ENCODE data around the gene MSH2.
"Not testable (repeated sequence)": the region's sequence is repeated elsewhere in the genome, so short reads cannot be mapped to it uniquely, and the experiment has no call there.

The MSH2 gene

GRCh38 chr2:47360927-47361326 lies 42.0 kb upstream of the MSH2 start:
- no peak for TF ChIP-seq CTCF (IDR thresholded peaks at IDR 0.05; ENCODE audit: control insufficient read depth, extremely low read depth, insufficient read depth)
- H3K4me3 ChIP-seq (ENCODE audit: low read depth, low read length) = no peak overlapping the region
- no peak for DNase-seq (ENCODE audit: low read depth)

GRCh38 chr2:47361505-47362229 lies 41.3 kb upstream of the MSH2 start:
- not testable (repeated sequence) for H3K4me3 ChIP-seq (ENCODE audit: low read depth, low read length); DNase-seq (ENCODE audit: low read depth)

- no peak overlapping the region for H3K4me3 ChIP-seq (ENCODE audit: low read depth, low read length)
- no peak for DNase-seq (ENCODE audit: low read depth)
- no peak for TF ChIP-seq CTCF (IDR thresholded peaks at IDR 0.05; ENCODE audit: control insufficient read depth, extremely low read depth, insufficient read depth)
These were observed 29.2 kb upstream of the MSH2 start for GRCh38 chr2:47373747-47374146.

GRCh38 chr2:47375307-47375706 lies 27.6 kb upstream of the MSH2 start:
- no peak for DNase-seq (ENCODE audit: low read depth)
- no peak overlapping the region for H3K4me3 ChIP-seq (ENCODE audit: low read depth, low read length)
- TF ChIP-seq CTCF (IDR thresholded peaks at IDR 0.05; ENCODE audit: control insufficient read depth, extremely low read depth, insufficient read depth) = no peak

- no peak overlapping the region for H3K4me3 ChIP-seq (ENCODE audit: low read depth, low read length)
- no peak for TF ChIP-seq CTCF (IDR thresholded peaks at IDR 0.05; ENCODE audit: control insufficient read depth, extremely low read depth, insufficient read depth)
- peak; percentile 60 for DNase-seq (ENCODE audit: low read depth)
These were observed 23.6 kb upstream of the MSH2 start for GRCh38 chr2:47379384-47379783.

GRCh38 chr2:47381408-47381807 lies 21.5 kb upstream of the MSH2 start:
- TF ChIP-seq CTCF (IDR thresholded peaks at IDR 0.05; ENCODE audit: control insufficient read depth, extremely low read depth, insufficient read depth) = no peak
- H3K4me3 ChIP-seq (ENCODE audit: low read depth, low read length) = no peak overlapping the region
- no peak for DNase-seq (ENCODE audit: low read depth)

- H3K4me3 ChIP-seq (ENCODE audit: low read depth, low read length) = no peak overlapping the region
- no peak for TF ChIP-seq CTCF (IDR thresholded peaks at IDR 0.05; ENCODE audit: control insufficient read depth, extremely low read depth, insufficient read depth)
- no peak for DNase-seq (ENCODE audit: low read depth)
These were observed 16.4 kb upstream of the MSH2 start for GRCh38 chr2:47386551-47386950.

Data from LNCaP clone FGC (cell line).